Gastroesophageal sphincter (tissue), 4 donors: Measurements from ENCODE around the gene TMTC4. TPM values are rescaled to one million over a fixed set of nuclear protein-coding genes. Genes with fewer than 3 reads are reported as not detected.
A peak's percentile ranks its signal among the peaks of the same experiment; 100 is the strongest.
"Not testable (repeated sequence)": the region's sequence is repeated elsewhere in the genome, so short reads cannot be mapped to it uniquely, and the experiment has no call there.

Experiments used
- ATAC-seq: fragments of 150-250 bp; one replicate; pipeline ENCODE4 v1.9.1; 2016; ENCODE audit warnings: mild to moderate bottlenecking, moderate library complexity
- H3K27ac ChIP-seq, 4 donors: fragments of 200-600 bp; sonication (generic) in 3 of 4; 1 replicate in 3 of 4; 2 replicates in 1 of 4; pipeline ENCODE4 v1.5.1; 2016 to 2019
- H3K27me3 ChIP-seq: fragments of 200-600 bp; sonication (generic); one replicate; pipeline ENCODE4 v1.5.1; 2019
- H3K36me3 ChIP-seq, 2 donors: fragments of 200-600 bp; sonication (generic); one replicate each; pipeline ENCODE4 v1.5.1; 2019; ENCODE audit warnings: control low read depth in 1 of 2
- H3K4me1 ChIP-seq, 3 donors: fragments of 200-600 bp; sonication (generic); 1 replicate in 2 of 3; 2 replicates in 1 of 3; pipeline ENCODE4 v1.5.1; 2016 to 2019; ENCODE audit warnings: control low read depth in 2 of 3
- H3K4me3 ChIP-seq, 2 donors: fragments of 200-600 bp; sonication (generic); one replicate each; pipeline ENCODE4 v1.5.1; 2019; ENCODE audit warnings: mild to moderate bottlenecking in 1 of 2, moderate library complexity in 1 of 2
- H3K9me3 ChIP-seq, 3 donors: fragments of 200-600 bp; sonication (generic); one replicate each; pipeline ENCODE4 v1.5.1; 2017 to 2019; ENCODE audit warnings: control low read depth in 2 of 3
- EP300 ChIP-seq: sonication (generic); formaldehyde crosslinking; IDR thresholded peaks from one replicate; pipeline ENCODE4 v1.6.1; 2017; ENCODE audit warnings: antibody characterized with exemption, mild to moderate bottlenecking
- POLR2A ChIP-seq, 2 donors: fragments of 450-650 bp; IDR thresholded peaks; one replicate each; pipeline ENCODE4 v1.6.1; 2017; ENCODE audit warnings: antibody characterized with exemption in 2 of 2, mild to moderate bottlenecking in 2 of 2, moderate library complexity in 1 of 2
- POLR2AphosphoS5 ChIP-seq: sonication (generic); formaldehyde crosslinking; IDR thresholded peaks from one replicate; pipeline ENCODE4 v1.6.1; 2017; ENCODE audit warnings: antibody characterized with exemption
- WGBS, 2 donors: methylation state at CpG; one replicate each; pipeline ENCODE4 v1.1.5; 2018; ENCODE audit warnings: low coverage in 1 of 2; 5-methylcytosine and 5-hydroxymethylcytosine counted together
- total RNA-seq, 4 donors: library from RNA; depleted of rRNA; stranded (reverse); fragments of >200 nt; gene quantifications; one replicate each; pipeline ENCODE4 v1.1.0, GENCODE V29; 2016
- TF ChIP-seq, protein P1 (sequence below), 4 experiments: fragments of 200-600 bp in 2 of 4; fragments of 450-650 bp in 2 of 4; sonication (generic) in 1 of 4; IDR thresholded peaks; one replicate each; pipeline ENCODE4 v1.5.1; 2017 to 2019; ENCODE audit warnings: antibody characterized with exemption in 4 of 4, mild to moderate bottlenecking in 2 of 4, moderate library complexity in 2 of 4

TMTC4 gene
- total RNA-seq, 4 donors from 2014 or later: 7.0 to 15.3 (median 10.0) TPM

DNA sequence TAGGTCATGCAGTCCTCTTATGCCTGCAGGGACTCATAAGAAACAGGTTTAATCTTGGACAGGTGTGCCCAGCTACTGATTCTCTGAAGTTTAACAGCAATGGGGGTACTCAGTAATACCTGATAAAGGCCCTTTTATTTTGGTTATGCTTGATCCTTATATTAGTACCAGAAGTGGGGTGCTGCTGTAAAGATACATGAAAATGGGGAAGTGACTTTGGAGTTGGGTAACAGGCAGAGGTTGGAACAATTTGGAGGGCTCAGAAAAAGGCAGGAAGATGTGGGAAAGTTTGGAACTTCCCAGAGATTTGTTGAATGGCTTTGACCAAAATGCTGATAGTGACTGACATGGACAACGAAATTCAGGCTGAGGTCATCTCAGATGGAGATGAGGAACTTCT lies 14.6 kb upstream of the TMTC4 start:
- Histone ChIP-seq H3K27ac (no peak overlapping the region), H3K27me3 (peaks cover 16% of the 10 kb centered on the region), H3K4me3 (no peak overlapping the region), H3K36me3 (no peaks in the 10 kb centered on the region), H3K4me1 (no peaks in the 10 kb centered on the region), H3K9me3 (peaks cover 0 to 25% (median 0%) of the 10 kb centered on the region in 3 donors)
- TF ChIP-seq POLR2AphosphoS5 (no peak), EP300 (no peak), POLR2A (IDR thresholded peaks at IDR 0.05) (no peak)
- TF ChIP-seq, protein P1, sequence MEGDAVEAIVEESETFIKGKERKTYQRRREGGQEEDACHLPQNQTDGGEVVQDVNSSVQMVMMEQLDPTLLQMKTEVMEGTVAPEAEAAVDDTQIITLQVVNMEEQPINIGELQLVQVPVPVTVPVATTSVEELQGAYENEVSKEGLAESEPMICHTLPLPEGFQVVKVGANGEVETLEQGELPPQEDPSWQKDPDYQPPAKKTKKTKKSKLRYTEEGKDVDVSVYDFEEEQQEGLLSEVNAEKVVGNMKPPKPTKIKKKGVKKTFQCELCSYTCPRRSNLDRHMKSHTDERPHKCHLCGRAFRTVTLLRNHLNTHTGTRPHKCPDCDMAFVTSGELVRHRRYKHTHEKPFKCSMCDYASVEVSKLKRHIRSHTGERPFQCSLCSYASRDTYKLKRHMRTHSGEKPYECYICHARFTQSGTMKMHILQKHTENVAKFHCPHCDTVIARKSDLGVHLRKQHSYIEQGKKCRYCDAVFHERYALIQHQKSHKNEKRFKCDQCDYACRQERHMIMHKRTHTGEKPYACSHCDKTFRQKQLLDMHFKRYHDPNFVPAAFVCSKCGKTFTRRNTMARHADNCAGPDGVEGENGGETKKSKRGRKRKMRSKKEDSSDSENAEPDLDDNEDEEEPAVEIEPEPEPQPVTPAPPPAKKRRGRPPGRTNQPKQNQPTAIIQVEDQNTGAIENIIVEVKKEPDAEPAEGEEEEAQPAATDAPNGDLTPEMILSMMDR (IDR thresholded peaks at IDR 0.05): no peak
- 67 to 80% methylated on average over 1 of the region's 1 CpG for WGBS, 2 donors
- no peak for ATAC-seq

DNA sequence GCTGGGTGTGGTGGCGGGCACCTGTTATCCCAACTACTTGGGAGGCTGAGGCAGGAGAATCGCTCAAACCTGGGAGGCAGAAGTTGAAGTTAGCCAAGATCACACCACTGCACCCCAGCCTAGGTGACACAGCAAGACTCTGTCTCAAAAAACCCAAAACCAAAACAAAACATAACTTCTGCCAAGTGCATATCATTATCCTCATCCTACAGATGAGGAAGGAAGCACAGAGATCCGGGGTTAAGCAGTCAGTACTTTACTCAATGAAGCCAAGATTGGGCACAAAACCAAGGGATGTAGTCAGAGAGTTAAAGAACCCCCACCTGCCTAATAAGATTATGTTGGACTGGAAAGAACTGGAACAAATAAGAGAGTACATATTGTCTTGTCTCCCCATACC lies 5.5 kb upstream of the TMTC4 start:
- Histone ChIP-seq H3K27me3 (peaks cover 6% of the 10 kb centered on the region), H3K9me3 (no peaks in the 10 kb centered on the region), H3K4me3 (no peak overlapping the region), H3K4me1 (peaks cover 0 to 8% (median 0%) of the 10 kb centered on the region in 3 donors), H3K36me3 (no peaks in the 10 kb centered on the region), H3K27ac (no peak overlapping the region)
- no peak for ATAC-seq
- TF ChIP-seq EP300 (no peak), POLR2A (IDR thresholded peaks at IDR 0.05) (no peak)
- WGBS, 2 donors: 79 to 81% methylated on average over 2 to 3 of the region's 3 CpGs

DNA sequence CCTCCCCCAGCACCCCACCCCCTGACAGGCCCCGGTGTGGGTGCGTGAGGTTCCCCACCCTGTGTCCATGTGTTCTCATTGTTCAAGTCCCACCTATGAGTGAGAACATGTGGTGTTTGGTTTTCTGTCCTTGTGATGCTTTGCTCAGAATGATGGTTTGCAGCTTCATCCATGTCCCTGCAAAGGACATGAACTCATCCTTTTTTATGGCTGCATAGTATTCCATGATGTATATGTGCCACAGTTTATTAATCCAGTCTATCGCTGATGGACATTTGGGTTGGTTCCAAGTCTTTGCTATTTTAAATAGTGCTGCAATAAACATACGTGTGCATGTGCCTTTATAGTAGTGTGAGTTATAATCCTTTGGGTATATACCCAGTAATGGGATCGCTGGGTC lies 2.5 kb upstream of the TMTC4 start:
- ATAC-seq, H3K9me3 ChIP-seq, H3K27ac ChIP-seq, H3K4me3 ChIP-seq, H3K27me3 ChIP-seq, H3K36me3 ChIP-seq: not testable (repeated sequence)
- 88 to 97% methylated on average over 1 to 4 of the region's 5 CpGs for WGBS, 2 donors
- peaks cover 0 to 23% (median 0%) of the 10 kb centered on the region in 3 donors for H3K4me1 ChIP-seq

DNA sequence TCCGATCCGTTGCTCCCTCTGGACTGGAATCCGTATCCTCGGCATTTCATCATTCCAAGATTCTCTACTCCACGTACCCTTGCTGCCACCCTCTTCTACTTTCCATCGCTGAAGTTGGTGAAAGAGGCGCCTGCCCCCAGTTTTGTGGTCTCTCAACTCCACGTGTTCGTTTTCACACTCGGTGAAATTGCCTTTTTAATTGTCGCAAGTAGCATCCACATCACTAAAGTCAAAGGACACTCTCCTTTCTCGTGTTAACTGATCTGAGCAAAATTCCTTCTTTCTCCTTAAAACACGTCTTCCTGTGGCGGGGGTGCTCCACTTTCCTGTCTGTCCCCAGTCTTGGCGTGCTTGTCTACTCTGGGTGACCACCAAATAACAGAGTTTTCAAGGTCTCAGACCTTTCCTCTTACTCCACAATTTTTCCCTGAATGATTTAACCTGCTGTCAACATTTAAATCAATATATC lies 1.1 kb upstream of the TMTC4 start:
- ATAC-seq: no peak
- TF ChIP-seq POLR2AphosphoS5: no peak
- no peak for TF ChIP-seq POLR2A (IDR thresholded peaks at IDR 0.05)
- TF ChIP-seq, protein P1 (IDR thresholded peaks at IDR 0.05): no peak
- no peak for TF ChIP-seq EP300
- H3K9me3 ChIP-seq: no peaks in the 10 kb centered on the region
- H3K27me3 ChIP-seq: no peaks in the 10 kb centered on the region
- H3K4me1 ChIP-seq: peaks cover 0 to 23% (median 0%) of the 10 kb centered on the region in 3 donors
- no peaks in the 10 kb centered on the region for H3K36me3 ChIP-seq
- WGBS, 2 donors: 9 to 14% methylated on average over 13 of the region's 15 CpGs
- peak overlapping the region in 3 of 4 donors; percentile 90 to 94 (median 91) for H3K27ac ChIP-seq
- H3K4me3 ChIP-seq: peak overlapping the region; percentile 65 to 83

DNA sequence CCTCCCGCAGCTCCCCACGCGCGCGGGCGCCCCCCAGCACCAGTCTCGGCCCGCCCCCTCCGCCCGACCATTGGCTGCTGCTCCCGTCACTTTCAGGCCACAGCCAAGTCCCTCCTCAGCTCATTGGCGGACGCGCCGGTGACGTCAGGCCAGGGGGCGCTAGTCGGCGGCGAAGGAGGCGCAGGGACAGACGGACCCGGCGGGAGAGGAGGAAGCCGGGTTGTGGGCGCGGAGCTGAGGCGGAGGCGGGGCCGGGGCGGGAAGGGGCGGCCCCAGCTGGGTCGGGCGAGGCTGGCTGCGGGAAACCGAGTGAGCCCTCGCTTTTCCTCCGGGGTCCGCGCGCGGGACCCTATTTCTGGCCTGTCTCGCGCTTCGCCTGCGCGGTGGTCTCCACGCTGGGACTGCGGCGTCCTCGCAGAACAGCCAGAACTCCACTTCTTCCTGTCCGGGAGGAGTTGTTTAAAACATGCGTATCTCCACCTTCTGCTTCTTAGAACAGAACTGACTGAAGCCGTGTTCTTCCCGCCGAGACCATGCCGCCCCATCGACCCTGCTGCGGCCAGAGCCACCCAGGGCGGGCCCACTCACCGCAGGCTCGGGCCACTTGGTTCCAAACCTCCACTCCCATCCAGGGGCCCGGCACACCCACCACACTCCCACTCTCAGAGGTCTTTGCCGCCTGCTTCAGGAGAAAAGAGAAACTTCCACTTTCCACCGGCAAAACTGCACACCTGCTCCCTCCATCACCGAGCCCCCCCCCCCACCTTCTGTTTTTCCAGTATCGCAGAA lies 471 bp upstream of the TMTC4 start:
- H3K4me3 ChIP-seq: peak overlapping the region; percentile 65 to 83
- H3K9me3 ChIP-seq: no peaks in the 10 kb centered on the region
- H3K27ac ChIP-seq: peak overlapping the region; percentile 7 to 94 (median 90)
- peak; percentile 97 for ATAC-seq
- peaks cover 0 to 23% (median 0%) of the 10 kb centered on the region in 3 donors for H3K4me1 ChIP-seq
- H3K27me3 ChIP-seq: no peaks in the 10 kb centered on the region
- WGBS, 2 donors: 0 to 1% methylated on average over 2 to 15 of the region's 67 CpGs
- peaks cover 0 to 1% of the 10 kb centered on the region in 2 donors for H3K36me3 ChIP-seq
- TF ChIP-seq, protein P1 (IDR thresholded peaks at IDR 0.05): peak in 3 of 4 experiments; percentile 16 to 34 (median 21)
- TF ChIP-seq POLR2A (IDR thresholded peaks at IDR 0.05) (peak; percentile 32 to 40), POLR2AphosphoS5 (peak; percentile 93), EP300 (no peak)
